Stimulated activated memory B cell treated with anti-CD40 and anti-IgM and Interleukin-4, amounts not matched to agents 10 μg/mL and 1 μg/mL and 100 μg/mL, for 72 hours (primary cell): ENCODE measurements around the gene RARB.

Experiments
- ATAC-seq: fragments of 150-1000 bp; cut with Tn5 transposase; 2 replicates; pipeline ENCODE4 v1.10.0; 2021
- H3K27ac Mint-ChIP-seq: one replicate; pipeline ENCODE4 v1.8.0; 2022; ENCODE audit warnings: mild to moderate bottlenecking, mixed read lengths
- H3K27me3 Mint-ChIP-seq: one replicate; pipeline ENCODE4 v1.8.0; 2022; ENCODE audit warnings: mixed read lengths
- H3K36me3 Mint-ChIP-seq: one replicate; pipeline ENCODE4 v1.8.0; 2022; ENCODE audit warnings: mixed read lengths
- H3K4me1 Mint-ChIP-seq: one replicate; pipeline ENCODE4 v1.8.0; 2022; ENCODE audit warnings: mixed read lengths
- H3K4me3 Mint-ChIP-seq: one replicate; pipeline ENCODE4 v1.8.0; 2022; ENCODE audit warnings: mild to moderate bottlenecking, moderate library complexity, mixed read lengths
- H3K9me3 Mint-ChIP-seq: one replicate; pipeline ENCODE4 v1.8.0; 2022; ENCODE audit warnings: mixed read lengths

RARB gene

DNA sequence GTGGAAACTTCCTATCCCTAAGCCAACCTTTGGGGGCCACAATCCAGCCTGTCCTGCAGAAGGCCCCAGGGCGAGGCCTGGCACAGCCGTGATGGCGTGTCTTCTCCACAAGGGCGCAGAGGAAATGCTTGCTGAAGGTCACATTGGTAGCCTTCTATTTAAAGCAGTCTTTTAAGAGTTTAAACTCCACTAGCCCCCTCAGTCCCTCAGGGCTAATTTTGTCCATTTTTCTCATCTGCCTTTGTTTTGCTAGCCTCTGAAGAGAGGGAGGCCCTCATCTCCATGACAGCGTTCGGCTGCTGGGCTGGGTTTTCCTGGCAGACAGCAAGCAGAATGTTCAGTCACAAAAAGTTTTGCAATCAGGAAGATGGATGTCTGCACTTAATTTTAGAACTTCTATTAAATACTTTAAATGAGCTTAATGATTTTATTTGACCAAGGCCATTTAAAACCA, 40.8 kb downstream of the RARB start:
- ATAC-seq, result no peak

DNA sequence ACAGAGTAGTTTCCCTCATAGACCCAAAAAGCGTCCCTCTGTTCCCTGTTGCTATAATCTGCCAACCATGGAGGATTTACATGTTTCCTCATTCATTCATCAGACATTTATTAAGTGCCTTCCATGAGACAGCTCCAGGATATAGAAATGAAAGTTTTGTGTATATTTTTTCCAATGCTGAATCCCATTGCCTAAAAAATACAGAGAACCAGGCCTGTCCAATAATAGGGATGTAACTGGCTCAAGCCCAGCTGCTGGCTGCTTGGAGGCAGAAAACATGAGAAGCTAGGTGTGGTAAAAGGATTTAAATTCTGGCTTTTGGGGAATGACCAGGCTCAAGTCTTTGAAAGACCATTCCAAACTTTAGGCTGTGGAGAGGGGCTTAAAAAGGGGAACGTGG, 41.5 kb downstream of the RARB start:
- no peaks in the 10 kb centered on the region for H3K27me3 Mint-ChIP-seq
- H3K27ac Mint-ChIP-seq, result no peak overlapping the region
- H3K9me3 Mint-ChIP-seq, result no peaks in the 10 kb centered on the region
- no peaks in the 10 kb centered on the region for H3K36me3 Mint-ChIP-seq
- no peak for ATAC-seq
- no peak overlapping the region for H3K4me3 Mint-ChIP-seq
- peaks cover 9% of the 10 kb centered on the region for H3K4me1 Mint-ChIP-seq

More for the DNA sequence above, 40.8 kb downstream of the RARB start:
- Mint-ChIP-seq H3K4me3 (no peak overlapping the region), H3K4me1 (peaks cover 9% of the 10 kb centered on the region), H3K36me3 (no peaks in the 10 kb centered on the region), H3K9me3 (no peaks in the 10 kb centered on the region), H3K27ac (no peak overlapping the region), H3K27me3 (no peaks in the 10 kb centered on the region)

GRCh38 chr3:25471081-25471768, 43.2 kb downstream of the RARB start:
- no peak overlapping the region for H3K4me3 Mint-ChIP-seq
- H3K27ac Mint-ChIP-seq, result no peak overlapping the region
- H3K36me3 Mint-ChIP-seq, result no peaks in the 10 kb centered on the region
- ATAC-seq, result no peak
- peaks cover 9% of the 10 kb centered on the region for H3K4me1 Mint-ChIP-seq
- H3K27me3 Mint-ChIP-seq, result no peaks in the 10 kb centered on the region
- H3K9me3 Mint-ChIP-seq, result no peaks in the 10 kb centered on the region

DNA sequence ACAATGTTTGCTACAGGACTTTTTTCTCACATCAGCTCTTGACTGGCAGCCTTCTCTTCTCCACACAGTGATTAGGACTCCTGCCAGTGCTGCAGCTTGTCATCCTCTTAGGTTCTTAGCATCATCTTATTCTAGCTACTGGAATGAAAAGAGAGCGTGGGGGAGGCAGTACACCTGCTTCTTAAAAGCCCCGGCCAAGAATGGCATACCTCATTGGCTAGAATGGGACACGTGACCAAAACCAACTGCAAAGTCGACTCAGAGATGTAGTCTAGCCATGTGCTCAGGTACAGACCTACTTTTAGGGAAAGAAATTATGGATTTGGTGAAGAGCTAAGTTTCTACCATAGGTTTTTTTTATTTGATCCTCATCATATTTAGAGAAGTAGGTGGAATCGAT, 44.1 kb downstream of the RARB start:
- ATAC-seq, result no peak
- H3K27me3 Mint-ChIP-seq, result no peaks in the 10 kb centered on the region
- no peaks in the 10 kb centered on the region for H3K9me3 Mint-ChIP-seq
- no peaks in the 10 kb centered on the region for H3K36me3 Mint-ChIP-seq
- no peak overlapping the region for H3K27ac Mint-ChIP-seq
- no peak overlapping the region for H3K4me3 Mint-ChIP-seq
- H3K4me1 Mint-ChIP-seq, result peaks cover 9% of the 10 kb centered on the region

DNA sequence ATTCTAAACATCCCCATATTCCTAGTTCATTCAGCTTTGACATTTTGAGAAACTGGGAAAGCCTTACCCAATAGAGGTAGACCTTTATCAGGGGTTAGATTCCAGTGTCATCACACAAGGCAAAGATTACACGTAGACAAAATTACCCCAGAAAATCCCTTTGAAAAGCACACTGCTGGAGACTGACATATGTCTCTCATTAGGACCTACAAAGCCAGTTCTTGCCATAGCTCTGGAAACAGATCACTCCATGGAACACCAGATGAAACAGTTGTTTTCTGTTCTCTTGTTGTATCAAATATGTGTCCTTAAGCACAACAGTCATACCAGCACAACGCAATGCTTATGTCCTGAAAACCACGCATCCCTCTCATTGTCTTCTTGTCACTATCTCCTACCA, 44.7 kb downstream of the RARB start:
- ATAC-seq, result no peak
- Mint-ChIP-seq H3K4me3 (no peak overlapping the region), H3K27ac (no peak overlapping the region), H3K4me1 (peaks cover 9% of the 10 kb centered on the region), H3K36me3 (no peaks in the 10 kb centered on the region), H3K27me3 (no peaks in the 10 kb centered on the region), H3K9me3 (no peaks in the 10 kb centered on the region)

DNA sequence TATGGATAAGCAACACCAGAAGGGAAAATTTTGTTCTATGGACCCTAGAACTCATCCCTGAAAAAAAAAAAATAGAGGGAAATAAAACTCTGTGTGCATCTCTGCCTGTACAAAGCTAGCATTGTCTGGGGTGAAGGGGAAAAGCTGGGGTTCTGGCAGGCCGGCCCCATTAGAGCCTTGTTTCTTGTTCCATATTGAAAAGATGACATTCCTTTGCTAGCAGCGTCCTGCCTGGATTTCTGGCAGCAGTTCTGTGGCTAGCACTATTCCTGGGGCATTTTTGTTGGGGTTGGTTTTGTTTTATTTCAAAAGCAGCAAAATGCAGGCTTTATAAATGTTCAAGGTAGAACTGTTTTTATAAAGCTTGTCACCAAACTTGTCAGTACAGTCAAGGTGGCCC, 45.2 kb downstream of the RARB start:
- Mint-ChIP-seq H3K4me3 (no peak overlapping the region), H3K36me3 (no peaks in the 10 kb centered on the region), H3K9me3 (no peaks in the 10 kb centered on the region), H3K27ac (no peak overlapping the region), H3K27me3 (no peaks in the 10 kb centered on the region), H3K4me1 (peaks cover 9% of the 10 kb centered on the region)
- no peak for ATAC-seq

DNA sequence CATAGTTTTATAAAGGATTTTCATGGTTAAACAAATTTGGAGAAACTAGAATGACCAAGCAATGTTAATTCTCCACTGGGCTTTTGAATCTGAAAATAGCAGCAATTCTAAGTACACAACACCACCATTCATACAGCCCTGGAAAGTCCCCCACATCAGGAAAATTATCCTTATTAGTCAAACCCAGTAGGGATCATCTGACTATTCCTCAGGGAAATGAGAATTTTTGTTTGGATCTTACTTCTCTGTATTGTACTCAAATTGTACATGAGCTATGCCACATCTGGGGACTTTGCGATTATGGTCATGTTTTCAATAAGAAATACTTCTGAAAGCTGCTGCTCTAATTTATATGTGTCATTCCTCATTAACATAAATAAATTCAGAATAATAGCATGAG, 46.0 kb downstream of the RARB start:
- Mint-ChIP-seq H3K27me3 (no peaks in the 10 kb centered on the region), H3K27ac (no peak overlapping the region), H3K9me3 (no peaks in the 10 kb centered on the region), H3K4me1 (peaks cover 9% of the 10 kb centered on the region), H3K4me3 (no peak overlapping the region), H3K36me3 (no peaks in the 10 kb centered on the region)
- no peak for ATAC-seq

DNA sequence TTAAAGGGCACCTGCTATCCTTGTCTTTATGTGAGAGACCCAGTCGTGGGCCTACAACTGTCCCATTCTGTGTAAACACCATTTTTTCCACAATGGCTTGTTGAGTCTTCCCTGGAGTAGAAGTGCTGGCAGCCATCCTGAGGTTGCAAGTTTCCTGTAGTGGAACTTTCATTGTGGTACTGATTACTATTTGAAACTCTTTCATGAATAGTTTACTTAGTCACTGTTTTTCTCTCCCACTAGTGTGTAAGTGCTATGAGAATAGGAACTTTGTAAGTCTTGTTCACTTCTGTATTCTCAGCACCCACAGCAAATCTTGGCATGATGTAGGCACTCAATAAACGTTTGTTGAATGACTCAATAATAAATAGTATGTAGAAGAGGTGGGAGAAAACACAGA, 48.6 kb downstream of the RARB start:
- H3K4me3 Mint-ChIP-seq, result no peak overlapping the region
- no peaks in the 10 kb centered on the region for H3K36me3 Mint-ChIP-seq
- no peak overlapping the region for H3K27ac Mint-ChIP-seq
- no peaks in the 10 kb centered on the region for H3K9me3 Mint-ChIP-seq
- peaks cover 5% of the 10 kb centered on the region for H3K4me1 Mint-ChIP-seq
- ATAC-seq, result no peak
- no peaks in the 10 kb centered on the region for H3K27me3 Mint-ChIP-seq

DNA sequence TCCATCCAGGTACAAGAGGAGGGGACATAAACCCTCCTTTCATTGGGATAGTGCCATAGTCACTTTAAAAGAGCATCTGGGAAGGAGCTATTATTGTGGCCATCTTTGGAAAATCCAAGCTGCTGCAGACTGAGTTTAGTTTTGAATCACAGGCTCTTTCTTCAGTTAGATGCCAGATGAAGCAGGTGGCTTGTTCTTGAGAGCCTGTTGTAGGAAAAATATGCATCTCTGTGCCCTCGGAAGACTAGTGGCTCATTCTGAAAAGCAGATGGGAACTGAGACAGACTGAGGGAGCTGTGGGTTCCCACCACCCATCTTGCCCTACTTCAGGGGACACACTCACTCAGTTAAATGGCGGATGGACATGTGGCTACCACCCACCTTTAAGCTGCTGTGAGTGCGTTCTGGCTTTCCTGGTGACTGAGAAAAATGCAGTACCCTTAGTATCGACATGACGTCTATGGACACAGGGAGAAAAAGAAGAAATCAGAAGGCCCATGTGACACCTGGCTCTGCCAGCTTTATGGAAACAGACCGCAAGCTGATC, 50.2 kb downstream of the RARB start:
- no peak overlapping the region for H3K27ac Mint-ChIP-seq
- H3K27me3 Mint-ChIP-seq, result no peaks in the 10 kb centered on the region
- H3K4me1 Mint-ChIP-seq, result no peaks in the 10 kb centered on the region
- no peaks in the 10 kb centered on the region for H3K36me3 Mint-ChIP-seq
- H3K4me3 Mint-ChIP-seq, result no peak overlapping the region
- H3K9me3 Mint-ChIP-seq, result no peaks in the 10 kb centered on the region
- ATAC-seq, result no peak

DNA sequence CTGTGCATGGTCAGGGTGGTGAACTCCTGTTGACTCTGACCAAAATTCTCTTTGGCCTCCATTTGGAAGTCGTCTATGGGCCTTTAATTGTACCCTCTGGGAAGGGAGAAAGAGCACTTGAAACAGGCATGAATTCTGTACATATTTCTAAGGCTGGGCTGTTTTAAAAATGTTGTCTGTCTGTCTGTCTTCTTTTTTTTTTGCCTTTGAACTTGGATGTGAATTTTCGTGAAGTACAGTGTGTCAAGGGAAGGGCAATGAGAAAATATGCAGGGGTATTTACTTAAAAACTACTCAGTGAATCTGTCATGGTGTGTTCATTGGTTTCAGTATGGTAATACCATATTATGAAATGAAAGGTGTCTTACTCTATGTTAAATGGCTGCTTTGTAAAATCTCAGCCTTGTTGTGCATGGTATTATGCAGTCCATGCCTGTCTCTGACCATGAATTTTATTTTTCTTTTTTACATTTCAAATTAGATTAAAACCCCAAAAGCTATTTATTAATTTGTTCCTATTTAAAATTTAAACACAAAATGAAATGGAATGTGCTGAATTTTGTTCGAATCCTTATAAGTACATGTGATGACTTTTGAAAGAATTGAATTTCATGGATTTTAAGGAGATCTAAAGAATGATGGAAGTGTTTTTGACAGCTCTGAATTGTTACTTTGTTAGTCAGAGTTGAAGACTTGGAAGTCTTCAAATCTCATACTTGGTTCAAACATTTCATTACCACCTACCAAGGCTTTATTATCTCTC, 51.1 kb downstream of the RARB start:
- H3K27me3 Mint-ChIP-seq, result no peaks in the 10 kb centered on the region
- no peaks in the 10 kb centered on the region for H3K4me1 Mint-ChIP-seq
- ATAC-seq, result no peak
- no peaks in the 10 kb centered on the region for H3K9me3 Mint-ChIP-seq
- H3K4me3 Mint-ChIP-seq, result no peak overlapping the region
- no peak overlapping the region for H3K27ac Mint-ChIP-seq
- no peaks in the 10 kb centered on the region for H3K36me3 Mint-ChIP-seq

GRCh38 chr3:25479727-25480010, 51.6 kb downstream of the RARB start:
- Mint-ChIP-seq H3K9me3 (no peaks in the 10 kb centered on the region), H3K4me1 (no peaks in the 10 kb centered on the region), H3K27ac (no peak overlapping the region), H3K36me3 (no peaks in the 10 kb centered on the region), H3K4me3 (no peak overlapping the region), H3K27me3 (no peaks in the 10 kb centered on the region)
- ATAC-seq, result no peak

DNA sequence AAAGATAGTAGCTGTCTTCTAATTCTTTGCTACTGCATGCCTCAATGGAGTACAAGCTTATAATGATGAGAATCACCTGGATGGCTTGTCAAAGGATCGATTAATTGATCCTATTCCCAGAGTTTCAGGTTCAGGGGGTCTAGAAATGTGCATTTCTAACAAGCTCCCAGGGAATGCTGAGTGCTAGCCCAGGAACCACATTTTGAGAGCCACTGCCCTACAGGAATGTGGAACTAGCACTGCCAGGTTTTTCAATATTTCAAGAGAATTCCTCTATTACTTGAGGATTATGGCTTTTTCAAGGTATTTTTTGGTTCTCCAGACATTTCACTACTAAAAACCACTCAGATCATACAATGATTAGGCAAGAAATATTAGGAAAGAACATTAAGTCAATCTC, 52.7 kb downstream of the RARB start:
- Mint-ChIP-seq H3K4me1 (no peaks in the 10 kb centered on the region), H3K36me3 (no peaks in the 10 kb centered on the region), H3K27me3 (no peaks in the 10 kb centered on the region), H3K9me3 (no peaks in the 10 kb centered on the region), H3K4me3 (no peak overlapping the region), H3K27ac (no peak overlapping the region)
- ATAC-seq, result no peak

DNA sequence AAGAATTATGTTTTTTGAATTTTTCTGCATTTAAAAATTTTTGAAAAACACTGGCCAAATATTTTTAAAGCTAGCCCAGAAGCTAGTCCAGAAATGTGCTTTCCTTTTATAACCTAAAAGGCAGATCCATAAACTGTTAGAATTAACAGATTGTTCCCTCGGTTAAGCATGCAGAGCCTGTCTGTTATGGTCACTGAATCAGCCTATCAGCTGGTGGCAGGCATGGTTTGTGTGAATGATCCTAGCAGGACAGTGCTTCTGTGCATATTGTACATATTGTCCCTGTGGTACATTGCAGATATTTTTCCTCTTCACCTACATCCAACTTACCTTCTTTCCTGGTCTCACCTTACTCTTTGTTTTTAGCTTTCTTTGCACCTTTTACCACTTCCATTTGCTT, 53.3 kb downstream of the RARB start:
- Mint-ChIP-seq H3K36me3 (no peaks in the 10 kb centered on the region), H3K4me3 (no peak overlapping the region), H3K4me1 (no peaks in the 10 kb centered on the region), H3K27ac (no peak overlapping the region), H3K9me3 (no peaks in the 10 kb centered on the region), H3K27me3 (no peaks in the 10 kb centered on the region)
- ATAC-seq, result no peak

DNA sequence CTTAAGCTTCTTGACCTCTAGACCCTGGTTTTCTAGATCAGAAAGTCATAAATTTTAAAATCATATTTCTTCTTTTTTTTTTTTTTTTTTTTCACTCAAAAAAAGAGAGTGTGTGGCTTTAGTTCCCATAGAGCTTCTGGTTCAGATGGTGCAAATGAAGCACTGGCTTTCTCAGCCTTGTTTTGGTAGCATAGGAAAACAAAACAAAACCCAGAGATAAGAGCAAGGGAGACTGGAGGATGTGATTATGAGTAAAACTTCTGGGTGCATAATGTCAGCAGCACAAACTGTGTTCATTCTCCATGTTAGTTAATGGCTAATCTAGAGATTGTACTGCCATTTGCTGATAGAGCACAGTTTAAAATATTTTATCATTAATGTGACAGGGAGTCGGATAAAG, 55.4 kb downstream of the RARB start:
- Mint-ChIP-seq H3K4me1 (no peaks in the 10 kb centered on the region), H3K27me3 (no peaks in the 10 kb centered on the region), H3K4me3 (no peak overlapping the region), H3K27ac (no peak overlapping the region), H3K36me3 (no peaks in the 10 kb centered on the region), H3K9me3 (no peaks in the 10 kb centered on the region)
- ATAC-seq, result no peak

DNA sequence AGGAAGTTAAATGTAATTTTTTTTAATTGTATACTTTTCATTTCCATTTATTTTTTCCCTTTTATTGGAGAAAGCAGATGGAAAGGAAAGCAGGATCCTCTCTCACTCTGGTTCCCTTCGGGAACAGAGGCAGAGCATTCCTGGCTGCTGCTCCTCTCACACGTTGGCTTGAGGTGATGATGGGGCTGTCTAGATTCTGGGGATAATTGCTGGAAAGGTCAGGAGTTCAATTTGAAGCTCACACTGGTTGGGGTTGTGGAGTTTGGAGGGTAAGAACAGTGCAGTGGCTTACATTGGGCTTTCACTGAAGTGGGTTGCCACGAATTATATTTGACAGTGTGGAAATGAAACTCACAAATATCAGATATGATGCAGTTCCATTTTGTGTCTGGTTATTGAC, 57.6 kb downstream of the RARB start:
- Mint-ChIP-seq H3K4me3 (no peak overlapping the region), H3K4me1 (no peaks in the 10 kb centered on the region), H3K27ac (no peak overlapping the region), H3K27me3 (no peaks in the 10 kb centered on the region), H3K36me3 (no peaks in the 10 kb centered on the region), H3K9me3 (no peaks in the 10 kb centered on the region)
- ATAC-seq, result no peak

GRCh38 chr3:25486932-25487331, 58.9 kb downstream of the RARB start:
- Mint-ChIP-seq H3K4me1 (no peaks in the 10 kb centered on the region), H3K27ac (no peak overlapping the region), H3K9me3 (no peaks in the 10 kb centered on the region), H3K4me3 (no peak overlapping the region), H3K27me3 (no peaks in the 10 kb centered on the region), H3K36me3 (no peaks in the 10 kb centered on the region)
- ATAC-seq, result no peak
